H1 (cell line): ENCODE results near the gene RNF111.

ENCODE experiments used
- CBX5 ChIP-seq: fragments of 300-800, 300-1000 bp; sonication (generic); IDR thresholded peaks from 2 replicates; pipeline ENCODE4 v1.7.1; 2016; ENCODE audit warnings: antibody characterized with exemption, low read length, low read depth
- CEBPB ChIP-seq: IDR thresholded peaks from 2 replicates; pipeline ENCODE4 v1.6.1; 2012; ENCODE audit warnings: low read depth, low read length
- EP300 ChIP-seq, 2 experiments: IDR thresholded peaks; 1 replicate in 1 of 2; 2 replicates in 1 of 2; pipeline ENCODE4 v1.6.1; 2011 to 2012; ENCODE audit warnings: low read depth in 2 of 2, low read length in 2 of 2, mild to moderate bottlenecking in 2 of 2, borderline replicate concordance in 1 of 2, inconsistent platforms in 1 of 2, moderate library complexity in 1 of 2
- GABPA ChIP-seq: IDR thresholded peaks from 2 replicates; pipeline ENCODE4 v1.6.1; 2011; ENCODE audit warnings: mild to moderate bottlenecking, low read length, moderate library complexity, borderline replicate concordance; ENCODE audit not compliant: insufficient read depth
- MAX ChIP-seq: IDR thresholded peaks from 2 replicates; pipeline ENCODE4 v1.6.1; 2012; ENCODE audit warnings: inconsistent platforms
- POLR2A ChIP-seq, 2 experiments: IDR thresholded peaks; 1 replicate in 1 of 2; 2 replicates in 1 of 2; pipeline ENCODE4 v1.6.1; 2011; ENCODE audit warnings: low read depth in 2 of 2, low read length in 2 of 2, mild to moderate bottlenecking in 2 of 2; ENCODE audit errors: control extremely low read depth in 1 of 2
- SIN3A ChIP-seq, 2 experiments: IDR thresholded peaks in 1 of 2; conservative IDR thresholded peaks in 1 of 2; 2 replicates each; pipeline ENCODE4 v1.6.1; 2011 to 2012; ENCODE audit warnings: low read length in 2 of 2, improper control_type of control experiment in 1 of 2, low read depth in 1 of 2, mild to moderate bottlenecking in 1 of 2
- SP1 ChIP-seq: IDR thresholded peaks from 2 replicates; pipeline ENCODE4 v1.6.1; 2011; ENCODE audit warnings: low read depth, low read length
- TF ChIP-seq, protein P1 (sequence below), 3 experiments: IDR thresholded peaks; 1 replicate in 2 of 3; 2 replicates in 1 of 3; pipeline versions ENCODE4 v1.5.1 to v1.6.1; 2011; ENCODE audit warnings: low read length in 3 of 3, mild to moderate bottlenecking in 3 of 3, inconsistent platforms in 2 of 3, low read depth in 1 of 3, moderate library complexity in 1 of 3; ENCODE audit not compliant: insufficient read depth in 1 of 3; ENCODE audit errors: control extremely low read depth in 1 of 3

DNA sequence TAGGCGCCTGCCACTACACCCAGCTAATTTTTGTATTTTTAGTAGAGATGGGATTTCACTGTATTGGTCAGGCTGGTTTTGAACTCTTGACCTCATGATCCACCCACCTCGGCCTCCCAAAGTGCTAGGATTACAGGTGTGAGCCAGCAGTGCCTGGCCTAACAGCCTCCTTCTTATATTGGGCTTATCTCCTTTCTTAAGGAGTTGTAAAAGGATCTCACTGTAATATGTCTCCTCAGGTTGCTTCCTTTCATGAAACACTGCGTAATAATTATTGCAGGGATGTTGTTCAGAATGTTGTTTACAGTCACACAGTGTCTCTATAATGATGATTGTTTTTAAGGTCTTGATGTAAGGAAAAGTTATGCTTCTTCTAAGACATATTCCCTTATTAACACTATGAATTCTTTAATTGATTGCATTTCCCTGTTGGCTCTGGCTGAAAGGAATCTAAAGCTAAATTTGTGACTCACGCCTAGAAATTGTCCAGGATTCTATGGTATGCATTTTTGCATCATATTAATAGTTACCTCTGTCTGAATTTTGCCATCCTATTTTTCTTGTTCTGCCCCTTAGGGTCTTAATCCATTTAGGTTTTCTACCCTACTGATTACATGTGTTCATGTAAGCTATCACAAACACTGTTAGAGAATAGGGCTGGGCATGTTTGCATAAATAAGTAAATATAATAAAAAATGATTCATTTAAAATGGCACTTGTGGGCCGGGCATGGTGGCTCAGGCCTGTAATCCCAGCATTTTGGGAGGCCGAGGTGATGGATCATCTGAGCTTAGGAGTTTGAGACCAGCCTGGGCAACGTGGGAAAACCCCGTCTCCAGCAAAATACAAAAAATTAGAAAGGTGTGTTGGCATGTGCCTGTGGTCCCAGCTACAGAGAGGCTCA is 24.5 kb upstream of the RNF111 start:
- TF ChIP-seq SIN3A (conservative IDR thresholded peaks at IDR 0.05 in 1 of 2, IDR thresholded peaks at IDR 0.05 in 1 of 2; ENCODE audit: low read depth in 1 of 2, low read length in 2 of 2) (no peak), SP1 (no peak), CBX5 (no peak), CEBPB (no peak), EP300 (IDR thresholded peaks at IDR 0.05; ENCODE audit: borderline replicate concordance in 1 of 2, low read depth in 2 of 2, low read length in 2 of 2) (no peak), MAX (no peak), GABPA (no peak), POLR2A (IDR thresholded peaks at IDR 0.05; ENCODE audit: control extremely low read depth in 1 of 2, low read depth in 2 of 2, low read length in 2 of 2) (no peak)
- TF ChIP-seq, protein P1, sequence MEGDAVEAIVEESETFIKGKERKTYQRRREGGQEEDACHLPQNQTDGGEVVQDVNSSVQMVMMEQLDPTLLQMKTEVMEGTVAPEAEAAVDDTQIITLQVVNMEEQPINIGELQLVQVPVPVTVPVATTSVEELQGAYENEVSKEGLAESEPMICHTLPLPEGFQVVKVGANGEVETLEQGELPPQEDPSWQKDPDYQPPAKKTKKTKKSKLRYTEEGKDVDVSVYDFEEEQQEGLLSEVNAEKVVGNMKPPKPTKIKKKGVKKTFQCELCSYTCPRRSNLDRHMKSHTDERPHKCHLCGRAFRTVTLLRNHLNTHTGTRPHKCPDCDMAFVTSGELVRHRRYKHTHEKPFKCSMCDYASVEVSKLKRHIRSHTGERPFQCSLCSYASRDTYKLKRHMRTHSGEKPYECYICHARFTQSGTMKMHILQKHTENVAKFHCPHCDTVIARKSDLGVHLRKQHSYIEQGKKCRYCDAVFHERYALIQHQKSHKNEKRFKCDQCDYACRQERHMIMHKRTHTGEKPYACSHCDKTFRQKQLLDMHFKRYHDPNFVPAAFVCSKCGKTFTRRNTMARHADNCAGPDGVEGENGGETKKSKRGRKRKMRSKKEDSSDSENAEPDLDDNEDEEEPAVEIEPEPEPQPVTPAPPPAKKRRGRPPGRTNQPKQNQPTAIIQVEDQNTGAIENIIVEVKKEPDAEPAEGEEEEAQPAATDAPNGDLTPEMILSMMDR (IDR thresholded peaks at IDR 0.05; ENCODE audit: control extremely low read depth in 1 of 3, insufficient read depth in 1 of 3, low read depth in 1 of 3, low read length in 3 of 3), result no peak
